Vagina (tissue), 2 donors: ENCODE results near the gene TMEM215.

Source experiments
- POLR2A ChIP-seq, 2 donors: fragments of 450-650 bp; IDR thresholded peaks; one replicate each; pipeline ENCODE4 v1.6.1; 2017; ENCODE audit warnings: antibody characterized with exemption in 2 of 2, mild to moderate bottlenecking in 2 of 2, moderate library complexity in 2 of 2
- POLR2AphosphoS5 ChIP-seq, 2 donors: sonication (generic); formaldehyde crosslinking; IDR thresholded peaks; one replicate each; pipeline ENCODE4 v1.9.0; 2017; ENCODE audit warnings: antibody characterized with exemption in 2 of 2, mild to moderate bottlenecking in 2 of 2, low read depth in 1 of 2; ENCODE audit not compliant: insufficient read depth in 1 of 2

DNA sequence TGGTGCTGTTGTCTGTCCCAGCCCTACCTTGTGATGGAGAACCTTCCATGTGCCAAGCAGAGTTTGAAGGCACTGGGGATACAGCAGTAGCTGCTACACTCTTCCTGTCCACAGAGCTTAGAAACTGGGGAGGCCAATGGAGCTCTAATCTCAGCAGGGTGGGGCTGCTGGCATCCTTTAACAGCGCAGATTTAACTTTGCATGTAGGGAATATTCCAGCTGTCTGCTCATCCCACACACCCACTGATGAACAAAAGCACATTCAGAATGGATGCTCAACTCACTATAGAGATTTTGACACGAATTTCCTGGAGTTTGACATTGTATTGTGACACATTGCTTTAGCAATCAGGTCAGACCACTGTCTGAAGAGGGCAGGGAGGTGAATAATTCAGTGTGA lies 49.0 kb downstream of the TMEM215 start:
- TF ChIP-seq POLR2AphosphoS5 (IDR thresholded peaks at IDR 0.05; ENCODE audit: insufficient read depth in 1 of 2, low read depth in 1 of 2) = no peak
- TF ChIP-seq POLR2A (IDR thresholded peaks at IDR 0.05) = no peak
